HEK293 (cell line): ENCODE results near the gene ADGRD1.

ENCODE experiments used
- CTCF ChIA-PET: fragments of 350-600 bp; formaldehyde crosslinking; extraction: SDS; loops from one replicate; lab custom pipeline; 2021; ENCODE audit warnings: antibody characterized with exemption; lab: Yijun Ruan, JAX
- POLR2A ChIA-PET: fragments of 300-600 bp; formaldehyde crosslinking; extraction: SDS; loops from one replicate; lab custom pipeline; 2020; ENCODE audit warnings: antibody characterized with exemption, inconsistent platforms; lab: Yijun Ruan, JAX
- H3K27ac ChIP-seq: fragments of 200-500 bp; sonication (Bioruptor generic); 2 replicates; pipeline ENCODE4 v1.5.1; 2014; ENCODE audit warnings: low read depth, low read length, control low read depth, inconsistent platforms; ENCODE audit errors: extremely low read depth
- H3K36me3 ChIP-seq, 2 experiments: fragments of 200-500 bp in 1 of 2; sonication (Bioruptor generic) in 1 of 2; 1 replicate in 1 of 2; 2 replicates in 1 of 2; pipeline ENCODE4 v1.5.1; 2014 to 2017; ENCODE audit warnings: inconsistent platforms in 2 of 2, low read length in 2 of 2; ENCODE audit not compliant: control insufficient read depth in 2 of 2, insufficient read depth in 1 of 2
- H3K4me1 ChIP-seq: fragments of 200-500 bp; sonication (Bioruptor generic); 2 replicates; pipeline ENCODE4 v1.5.1; 2014; ENCODE audit warnings: mild to moderate bottlenecking, low read length, inconsistent platforms; ENCODE audit not compliant: control insufficient read depth, insufficient read depth
- H3K4me3 ChIP-seq: 2 replicates; pipeline ENCODE4 v1.5.1; 2011; ENCODE audit warnings: low read depth, mild to moderate bottlenecking, control low read depth, low read length, moderate library complexity
- H3K9me3 ChIP-seq: fragments of 200-500 bp; sonication (Bioruptor generic); 2 replicates; pipeline ENCODE4 v1.5.1; 2014; ENCODE audit warnings: low read depth, low read length, inconsistent platforms; ENCODE audit not compliant: control insufficient read depth, insufficient read depth
- RBAK ChIP-seq: fragments of 450-650 bp; formaldehyde crosslinking; IDR thresholded peaks from 2 replicates; pipeline ENCODE4 v1.5.1; 2016; ENCODE audit warnings: missing biosample characterization, missing genetic modification characterization
- SETDB1 ChIP-seq: IDR thresholded peaks from one replicate; pipeline ENCODE4 v1.6.1; 2017; ENCODE audit warnings: mild to moderate bottlenecking, low read length, moderate library complexity, mixed read lengths; ENCODE audit not compliant: insufficient read length
- ZNF157 ChIP-seq: fragments of 450-650 bp; formaldehyde crosslinking; IDR thresholded peaks from 2 replicates; pipeline ENCODE4 v1.5.1; 2016; ENCODE audit warnings: missing biosample characterization, missing genetic modification characterization
- ZNF2 ChIP-seq: fragments of 450-650 bp; formaldehyde crosslinking; IDR thresholded peaks from 2 replicates; pipeline ENCODE4 v1.5.1; 2016; ENCODE audit warnings: missing biosample characterization, missing genetic modification characterization
- ZNF211 ChIP-seq: fragments of 450-650 bp; formaldehyde crosslinking; IDR thresholded peaks from 2 replicates; pipeline ENCODE4 v1.5.1; 2016; ENCODE audit warnings: low read depth, missing biosample characterization, missing genetic modification characterization
- ZNF239 ChIP-seq: fragments of 450-650 bp; formaldehyde crosslinking; IDR thresholded peaks from 2 replicates; pipeline ENCODE4 v1.5.1; 2016; ENCODE audit warnings: missing biosample characterization, missing genetic modification characterization
- ZNF324 ChIP-seq: fragments of 450-650 bp; formaldehyde crosslinking; IDR thresholded peaks from 2 replicates; pipeline ENCODE4 v1.5.1; 2016; ENCODE audit warnings: missing biosample characterization, missing genetic modification characterization
- ZNF366 ChIP-seq: fragments of 450-650 bp; formaldehyde crosslinking; conservative IDR thresholded peaks from 2 replicates; pipeline ENCODE4 v1.5.1; 2016; ENCODE audit warnings: missing biosample characterization, missing genetic modification characterization
- ZNF391 ChIP-seq: fragments of 450-650 bp; formaldehyde crosslinking; IDR thresholded peaks from 2 replicates; pipeline ENCODE4 v1.5.1; 2016; ENCODE audit warnings: low read depth, missing biosample characterization, missing genetic modification characterization, borderline replicate concordance
- ZNF404 ChIP-seq: fragments of 450-650 bp; formaldehyde crosslinking; IDR thresholded peaks from 2 replicates; pipeline ENCODE4 v1.5.1; 2017; ENCODE audit warnings: missing biosample characterization, missing genetic modification characterization
- ZNF416 ChIP-seq: fragments of 450-650 bp; formaldehyde crosslinking; IDR thresholded peaks from 2 replicates; pipeline ENCODE4 v1.5.1; 2016; ENCODE audit warnings: missing biosample characterization, missing genetic modification characterization
- ZNF529 ChIP-seq: fragments of 450-650 bp; formaldehyde crosslinking; IDR thresholded peaks from 2 replicates; pipeline ENCODE4 v1.5.1; 2017; ENCODE audit warnings: missing genetic modification characterization, missing biosample characterization; ENCODE audit not compliant: insufficient replicate concordance
- ZNF548 ChIP-seq: fragments of 450-650 bp; formaldehyde crosslinking; IDR thresholded peaks from 2 replicates; pipeline ENCODE4 v1.5.1; 2016; ENCODE audit warnings: missing biosample characterization, missing genetic modification characterization
- ZNF626 ChIP-seq: fragments of 450-650 bp; sonication (Bioruptor Pico); formaldehyde crosslinking; IDR thresholded peaks from 2 replicates; pipeline ENCODE4 v1.5.1; 2018; ENCODE audit warnings: missing biosample characterization, missing genetic modification characterization, inconsistent platforms
- ZNF701 ChIP-seq: fragments of 450-650 bp; formaldehyde crosslinking; IDR thresholded peaks from 2 replicates; pipeline ENCODE4 v1.5.1; 2016; ENCODE audit warnings: missing biosample characterization, missing genetic modification characterization
- ZSCAN30 ChIP-seq: fragments of 450-650 bp; IDR thresholded peaks from 2 replicates; pipeline ENCODE4 v1.5.1; 2018; ENCODE audit warnings: missing biosample characterization, mild to moderate bottlenecking, missing genetic modification characterization, moderate library complexity
- TF ChIP-seq, protein P1 (sequence below): fragments of 450-650 bp; formaldehyde crosslinking; IDR thresholded peaks from 2 replicates; pipeline ENCODE4 v1.5.1; 2016; ENCODE audit warnings: missing biosample characterization, missing genetic modification characterization
- TF ChIP-seq, protein P2 (sequence below): fragments of 450-650 bp; formaldehyde crosslinking; IDR thresholded peaks from 2 replicates; pipeline ENCODE4 v1.5.1; 2016; ENCODE audit warnings: missing biosample characterization, missing genetic modification characterization, low read depth
- TF ChIP-seq, protein P3 (sequence below): fragments of 450-650 bp; formaldehyde crosslinking; IDR thresholded peaks from 2 replicates; pipeline ENCODE4 v1.5.1; 2017; ENCODE audit warnings: missing biosample characterization, missing genetic modification characterization
- TF ChIP-seq, protein P4 (sequence below): fragments of 450-650 bp; formaldehyde crosslinking; IDR thresholded peaks from 2 replicates; pipeline ENCODE4 v1.5.1; 2016; ENCODE audit warnings: missing biosample characterization, missing genetic modification characterization

ADGRD1 gene

DNA sequence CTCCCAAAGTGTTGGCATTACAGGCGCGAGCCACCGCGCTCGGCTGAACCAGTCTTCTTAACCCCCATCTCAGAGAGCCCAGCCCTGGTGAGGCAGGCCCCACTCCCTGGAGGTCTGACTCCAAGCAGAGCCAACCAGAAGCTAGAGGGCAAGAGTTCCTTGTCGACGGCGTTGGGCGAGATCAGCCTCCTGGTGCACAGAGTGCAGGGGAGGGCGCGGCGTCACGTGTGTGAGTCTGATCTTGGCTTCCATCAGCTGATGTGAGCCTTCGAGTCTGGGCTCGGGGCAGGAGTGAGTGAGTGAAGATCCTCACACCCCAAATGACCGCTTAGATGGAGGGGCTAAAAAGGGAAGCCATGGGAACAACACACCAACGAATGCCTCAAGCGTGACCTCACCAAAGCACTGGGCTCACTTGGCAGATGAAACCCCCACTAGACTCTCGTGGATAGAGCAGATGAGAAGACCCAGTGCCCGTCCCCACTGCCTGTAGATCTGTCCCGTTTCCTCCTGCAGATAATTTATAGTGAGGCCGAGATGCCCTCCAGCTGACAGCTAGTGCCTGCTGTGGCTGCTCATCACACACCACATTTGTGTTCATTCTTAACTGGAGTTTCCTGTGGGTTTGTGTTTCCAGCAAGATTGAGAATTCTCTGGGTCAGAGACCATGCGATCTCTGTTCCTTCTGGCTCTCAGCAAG, 28.6 kb upstream of the ADGRD1 start:
- H3K36me3 ChIP-seq = no peaks in the 10 kb centered on the region
- POLR2A ChIA-PET = no interaction called here
- TF ChIP-seq, protein P1, sequence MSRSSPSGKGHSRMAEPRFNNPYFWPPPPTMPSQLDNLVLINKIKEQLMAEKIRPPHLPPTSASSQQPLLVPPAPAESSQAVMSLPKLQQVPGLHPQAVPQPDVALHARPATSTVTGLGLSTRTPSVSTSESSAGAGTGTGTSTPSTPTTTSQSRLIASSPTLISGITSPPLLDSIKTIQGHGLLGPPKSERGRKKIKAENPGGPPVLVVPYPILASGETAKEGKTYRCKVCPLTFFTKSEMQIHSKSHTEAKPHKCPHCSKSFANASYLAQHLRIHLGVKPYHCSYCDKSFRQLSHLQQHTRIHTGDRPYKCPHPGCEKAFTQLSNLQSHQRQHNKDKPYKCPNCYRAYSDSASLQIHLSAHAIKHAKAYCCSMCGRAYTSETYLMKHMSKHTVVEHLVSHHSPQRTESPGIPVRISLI (tag by site-specific recombination) = no peak
- TF ChIP-seq ZNF548 (tag by site-specific recombination) (no peak), ZNF366 (tag by site-specific recombination) (no peak), ZNF2 (tag by site-specific recombination) (no peak), ZNF529 (tag by site-specific recombination) (no peak), SETDB1 (no peak), ZNF324 (no peak), RBAK (tag by site-specific recombination) (no peak), ZNF701 (tag by site-specific recombination) (no peak), ZNF626 (tag by site-specific recombination) (no peak)
- TF ChIP-seq, protein P2, sequence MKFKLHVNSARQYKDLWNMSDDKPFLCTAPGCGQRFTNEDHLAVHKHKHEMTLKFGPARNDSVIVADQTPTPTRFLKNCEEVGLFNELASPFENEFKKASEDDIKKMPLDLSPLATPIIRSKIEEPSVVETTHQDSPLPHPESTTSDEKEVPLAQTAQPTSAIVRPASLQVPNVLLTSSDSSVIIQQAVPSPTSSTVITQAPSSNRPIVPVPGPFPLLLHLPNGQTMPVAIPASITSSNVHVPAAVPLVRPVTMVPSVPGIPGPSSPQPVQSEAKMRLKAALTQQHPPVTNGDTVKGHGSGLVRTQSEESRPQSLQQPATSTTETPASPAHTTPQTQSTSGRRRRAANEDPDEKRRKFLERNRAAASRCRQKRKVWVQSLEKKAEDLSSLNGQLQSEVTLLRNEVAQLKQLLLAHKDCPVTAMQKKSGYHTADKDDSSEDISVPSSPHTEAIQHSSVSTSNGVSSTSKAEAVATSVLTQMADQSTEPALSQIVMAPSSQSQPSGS (tag by site-specific recombination) = no peak
- TF ChIP-seq, protein P3, sequence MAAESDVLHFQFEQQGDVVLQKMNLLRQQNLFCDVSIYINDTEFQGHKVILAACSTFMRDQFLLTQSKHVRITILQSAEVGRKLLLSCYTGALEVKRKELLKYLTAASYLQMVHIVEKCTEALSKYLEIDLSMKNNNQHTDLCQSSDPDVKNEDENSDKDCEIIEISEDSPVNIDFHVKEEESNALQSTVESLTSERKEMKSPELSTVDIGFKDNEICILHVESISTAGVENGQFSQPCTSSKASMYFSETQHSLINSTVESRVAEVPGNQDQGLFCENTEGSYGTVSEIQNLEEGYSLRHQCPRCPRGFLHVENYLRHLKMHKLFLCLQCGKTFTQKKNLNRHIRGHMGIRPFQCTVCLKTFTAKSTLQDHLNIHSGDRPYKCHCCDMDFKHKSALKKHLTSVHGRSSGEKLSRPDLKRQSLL (tag by site-specific recombination) = no peak
- TF ChIP-seq, all 188 proteins: peak for 0
- Histone ChIP-seq H3K9me3 (no peaks in the 10 kb centered on the region), H3K4me3 (no peak overlapping the region), H3K4me1 (no peaks in the 10 kb centered on the region), H3K27ac (no peak overlapping the region)
- CTCF ChIA-PET = interaction anchor here (0.6 to 1.2 kb wide), 3 partner anchors 46 to 693 kb away, joined by 3 to 6 read pairs (median 3); no protein-coding TSS in a partner anchor

DNA sequence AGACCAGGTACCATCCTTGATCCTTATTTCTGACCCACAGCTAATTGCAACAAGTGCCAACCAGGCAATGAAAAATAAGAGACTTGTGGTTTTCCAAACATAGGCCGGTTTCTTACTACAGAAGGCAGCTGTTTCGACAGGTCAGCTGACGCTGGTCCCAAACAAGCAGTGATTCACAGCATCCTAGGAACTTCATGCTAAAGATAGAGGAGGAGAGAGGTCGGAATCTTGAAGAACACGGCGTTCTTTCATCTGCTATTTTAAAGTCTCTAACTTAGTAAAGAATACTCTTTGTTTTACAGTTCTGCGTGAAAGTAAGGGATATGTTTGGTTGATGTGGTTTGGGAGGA, 28.1 kb upstream of the ADGRD1 start:
- Histone ChIP-seq H3K9me3 (no peaks in the 10 kb centered on the region), H3K36me3 (no peaks in the 10 kb centered on the region), H3K27ac (no peak overlapping the region)
- CTCF ChIA-PET = interaction anchor here (1.2 kb wide), 1 partner anchor 693 kb away, joined by 3 read pairs; no protein-coding TSS in a partner anchor
- POLR2A ChIA-PET = no interaction called here
- TF ChIP-seq ZSCAN30 (tag by site-specific recombination) = no peak
- no peak for TF ChIP-seq ZNF239 (tag by site-specific recombination)
- no peak for TF ChIP-seq ZNF404 (tag by site-specific recombination)
- TF ChIP-seq, protein P4, sequence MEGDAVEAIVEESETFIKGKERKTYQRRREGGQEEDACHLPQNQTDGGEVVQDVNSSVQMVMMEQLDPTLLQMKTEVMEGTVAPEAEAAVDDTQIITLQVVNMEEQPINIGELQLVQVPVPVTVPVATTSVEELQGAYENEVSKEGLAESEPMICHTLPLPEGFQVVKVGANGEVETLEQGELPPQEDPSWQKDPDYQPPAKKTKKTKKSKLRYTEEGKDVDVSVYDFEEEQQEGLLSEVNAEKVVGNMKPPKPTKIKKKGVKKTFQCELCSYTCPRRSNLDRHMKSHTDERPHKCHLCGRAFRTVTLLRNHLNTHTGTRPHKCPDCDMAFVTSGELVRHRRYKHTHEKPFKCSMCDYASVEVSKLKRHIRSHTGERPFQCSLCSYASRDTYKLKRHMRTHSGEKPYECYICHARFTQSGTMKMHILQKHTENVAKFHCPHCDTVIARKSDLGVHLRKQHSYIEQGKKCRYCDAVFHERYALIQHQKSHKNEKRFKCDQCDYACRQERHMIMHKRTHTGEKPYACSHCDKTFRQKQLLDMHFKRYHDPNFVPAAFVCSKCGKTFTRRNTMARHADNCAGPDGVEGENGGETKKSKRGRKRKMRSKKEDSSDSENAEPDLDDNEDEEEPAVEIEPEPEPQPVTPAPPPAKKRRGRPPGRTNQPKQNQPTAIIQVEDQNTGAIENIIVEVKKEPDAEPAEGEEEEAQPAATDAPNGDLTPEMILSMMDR (tag by site-specific recombination) = no peak
- TF ChIP-seq ZNF211 (tag by site-specific recombination) = no peak
- no peak for TF ChIP-seq ZNF157 (tag by site-specific recombination)
- TF ChIP-seq ZNF391 (tag by site-specific recombination) = no peak
- no peak for TF ChIP-seq ZNF416 (tag by site-specific recombination)
- TF ChIP-seq, all 188 proteins: peak for 0
- Histone ChIP-seq H3K4me1 (no peaks in the 10 kb centered on the region), H3K4me3 (no peak overlapping the region)
